Daoy (cell line): ENCODE data around the gene STAU1. TPM values are rescaled to one million over a fixed set of nuclear protein-coding genes. Genes with fewer than 3 reads are reported as not detected.
A peak's percentile ranks its signal among the peaks of the same experiment; 100 is the strongest.
"Not testable (repeated sequence)": the region's sequence is repeated elsewhere in the genome, so short reads cannot be mapped to it uniquely, and the experiment has no call there.

Experiments
- DNase-seq: peaks from one replicate; pipeline ENCODE4 v3.0.0-alpha.2; 2015; ENCODE audit warnings: low read depth
- total RNA-seq: library from RNA; depleted of rRNA; stranded (reverse); fragments of >200 nt; shearing (Covaris generic); gene quantifications from 2 replicates; pipeline ENCODE4 v1.2.3, GENCODE V29; 2014; rRNA removed

Gene STAU1
- total RNA-seq, result 31.8 and 32.6 TPM in 2 replicates

- peak; percentile 98 for DNase-seq
Observed at GRCh38 chr20:49187851-49188641, at the start of gene STAU1. TSS of gene STAU1 (minus strand) at chr20:49188334. CDS start at chr20:49166201, 22,133 bp downstream.

GRCh38 chr20:49237531-49237930 lies 49.4 kb upstream of the STAU1 start:
- DNase-seq, result no peak

- no peak for DNase-seq
Observed at GRCh38 chr20:49236301-49236700, 48.2 kb upstream of the STAU1 start.

- no peak for DNase-seq
Observed at GRCh38 chr20:49234831-49235230, 46.7 kb upstream of the STAU1 start.

- DNase-seq, result no peak
Observed at GRCh38 chr20:49233226-49233625, 45.1 kb upstream of the STAU1 start.

- no peak for DNase-seq
Observed at GRCh38 chr20:49231471-49231870, 43.3 kb upstream of the STAU1 start.

GRCh38 chr20:49230561-49231133 lies 42.5 kb upstream of the STAU1 start:
- DNase-seq, result no peak

GRCh38 chr20:49230021-49230420 lies 41.9 kb upstream of the STAU1 start:
- no peak for DNase-seq

GRCh38 chr20:49229381-49229780 lies 41.2 kb upstream of the STAU1 start:
- no peak for DNase-seq

GRCh38 chr20:49228676-49229075 lies 40.5 kb upstream of the STAU1 start:
- no peak for DNase-seq

GRCh38 chr20:49225896-49226295 lies 37.8 kb upstream of the STAU1 start:
- DNase-seq, result no peak

GRCh38 chr20:49219924-49220831 lies 32.0 kb upstream of the STAU1 start:
- no peak for DNase-seq

- peak; percentile 98 for DNase-seq
Observed at GRCh38 chr20:49219091-49219923, 31.2 kb upstream of the STAU1 start, which contains the start of gene DDX27. TSS of gene DDX27 (plus strand) at chr20:49219416. CDS start at chr20:49219449, 33 bp downstream.

GRCh38 chr20:49218739-49219090 lies 30.6 kb upstream of the STAU1 start:
- DNase-seq, result not testable (repeated sequence)

GRCh38 chr20:49216991-49217578 lies 29.0 kb upstream of the STAU1 start:
- DNase-seq, result peak; percentile 88

GRCh38 chr20:49215232-49215631 lies 27.1 kb upstream of the STAU1 start:
- no peak for DNase-seq

GRCh38 chr20:49214571-49214970 lies 26.4 kb upstream of the STAU1 start:
- no peak for DNase-seq

- DNase-seq, result no peak
Observed at GRCh38 chr20:49210757-49211110, 22.6 kb upstream of the STAU1 start.

- no peak for DNase-seq
Observed at GRCh38 chr20:49210101-49210756, 22.1 kb upstream of the STAU1 start.

GRCh38 chr20:49207076-49207475 lies 18.9 kb upstream of the STAU1 start:
- no peak for DNase-seq

- DNase-seq, result no peak
Observed at GRCh38 chr20:49203746-49204145, 15.6 kb upstream of the STAU1 start.
